Spleen (tissue), 7 donors: ENCODE results near the gene MAP2K1.

Experiments
- POLR2A ChIP-seq, 3 donors: fragments of 450-650 bp; IDR thresholded peaks; one replicate each; pipeline ENCODE4 v1.5.1; 2017; ENCODE audit warnings: antibody characterized with exemption in 3 of 3, mild to moderate bottlenecking in 1 of 3
- POLR2AphosphoS5 ChIP-seq, 3 donors: sonication (generic); formaldehyde crosslinking; IDR thresholded peaks; one replicate each; pipeline ENCODE4 v1.5.1; 2017; ENCODE audit warnings: antibody characterized with exemption in 3 of 3
- TF ChIP-seq, protein P1 (sequence below), 11 experiments: fragments of 200-600 bp in 7 of 11; fragments of 450-650 bp in 4 of 11; sonication (generic) in 4 of 11; IDR thresholded peaks in 8 of 11; conservative IDR thresholded peaks in 3 of 11; 1 replicate in 7 of 11; 2 replicates in 4 of 11; pipeline versions ENCODE4 v1.4.0 to v1.8.0; 2016 to 2021; ENCODE audit warnings: antibody characterized with exemption in 11 of 11, inconsistent platforms in 4 of 11, mild to moderate bottlenecking in 1 of 11
- donor health status: DM: no; HTN: no; CAD: no; lungs with moderate emphysema.
- donor health status: DM: no; HTN: no; CAD: no.
- donor health status: DM: no; HTN: no; CAD: no.

DNA sequence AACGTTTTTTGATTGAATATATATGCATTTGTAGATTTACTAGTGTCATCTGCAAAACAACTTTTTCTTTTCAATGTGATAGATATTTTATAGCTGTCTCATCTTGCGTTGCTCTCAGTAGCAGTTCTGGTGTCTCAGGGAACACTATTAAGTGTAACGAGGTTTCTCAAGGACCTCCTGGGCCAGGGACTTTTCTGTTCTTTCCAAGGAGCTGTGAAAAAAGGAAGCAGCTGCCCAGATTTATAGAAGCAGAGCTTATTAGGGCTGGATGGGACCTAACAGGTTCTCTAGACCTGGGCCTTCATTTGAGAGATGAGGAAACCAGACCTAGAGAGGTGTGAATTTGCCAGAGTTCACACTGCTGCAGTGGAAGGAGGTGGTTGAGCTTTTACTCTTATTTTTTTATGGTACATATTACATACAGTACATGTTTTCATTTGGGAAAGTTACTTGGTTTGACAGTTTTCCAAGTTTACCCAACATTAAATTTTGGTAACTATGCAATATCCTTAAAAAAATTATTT is 16.1 kb downstream of the MAP2K1 start:
- TF ChIP-seq, protein P1, sequence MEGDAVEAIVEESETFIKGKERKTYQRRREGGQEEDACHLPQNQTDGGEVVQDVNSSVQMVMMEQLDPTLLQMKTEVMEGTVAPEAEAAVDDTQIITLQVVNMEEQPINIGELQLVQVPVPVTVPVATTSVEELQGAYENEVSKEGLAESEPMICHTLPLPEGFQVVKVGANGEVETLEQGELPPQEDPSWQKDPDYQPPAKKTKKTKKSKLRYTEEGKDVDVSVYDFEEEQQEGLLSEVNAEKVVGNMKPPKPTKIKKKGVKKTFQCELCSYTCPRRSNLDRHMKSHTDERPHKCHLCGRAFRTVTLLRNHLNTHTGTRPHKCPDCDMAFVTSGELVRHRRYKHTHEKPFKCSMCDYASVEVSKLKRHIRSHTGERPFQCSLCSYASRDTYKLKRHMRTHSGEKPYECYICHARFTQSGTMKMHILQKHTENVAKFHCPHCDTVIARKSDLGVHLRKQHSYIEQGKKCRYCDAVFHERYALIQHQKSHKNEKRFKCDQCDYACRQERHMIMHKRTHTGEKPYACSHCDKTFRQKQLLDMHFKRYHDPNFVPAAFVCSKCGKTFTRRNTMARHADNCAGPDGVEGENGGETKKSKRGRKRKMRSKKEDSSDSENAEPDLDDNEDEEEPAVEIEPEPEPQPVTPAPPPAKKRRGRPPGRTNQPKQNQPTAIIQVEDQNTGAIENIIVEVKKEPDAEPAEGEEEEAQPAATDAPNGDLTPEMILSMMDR (IDR thresholded peaks at IDR 0.05 in 8 of 11, conservative IDR thresholded peaks at IDR 0.05 in 3 of 11): no peak
- no peak for TF ChIP-seq POLR2AphosphoS5 (IDR thresholded peaks at IDR 0.05)
- TF ChIP-seq POLR2A (IDR thresholded peaks at IDR 0.05): no peak
